HepG2 (cell line): ENCODE data around the gene UCN. TPM values are rescaled to one million over a fixed set of nuclear protein-coding genes. Genes with fewer than 3 reads are reported as not detected.
A peak's percentile ranks its signal among the peaks of the same experiment; 100 is the strongest.
"Not testable (repeated sequence)": the region's sequence is repeated elsewhere in the genome, so short reads cannot be mapped to it uniquely, and the experiment has no call there.

Source experiments
- ATAC-seq: fragments of 200-7000 bp; cut with Tn5 transposase; 3 replicates; pipeline ENCODE4 v1.9.1; 2020; ENCODE audit warnings: mild to moderate bottlenecking, moderate library complexity
- BruUV-seq: library from RNA; stranded (reverse); fragments of 400-500 nt; replicated peaks from 2 replicates; lab custom pipeline; 2021; lab: Mats Ljungman, UMichigan
- CTCF ChIA-PET: fragments of 300-600 bp; formaldehyde crosslinking; extraction: SDS; loops from one replicate; lab custom pipeline; 2021; ENCODE audit warnings: low total read pairs, inconsistent platforms, low intra/inter-chr PET ratio; lab: Yijun Ruan, JAX
- POLR2A ChIA-PET: fragments of 350-600 bp; sonication (Branson Sonifier 250); formaldehyde crosslinking; loops from one replicate; lab custom pipeline; 2020; ENCODE audit warnings: antibody characterized with exemption, inconsistent platforms; lab: Yijun Ruan, JAX
- DNase-seq: peaks from one replicate; pipeline ENCODE4 v3.0.0-alpha.2; 2015; ENCODE audit warnings: low spot score
- FAIRE-seq: peaks from 3 replicates; lab custom pipeline; 2011; peaks lifted over from hg19 to GRCh38; lab: Jason Lieb, UNC
- H2AFZ ChIP-seq: one replicate; pipeline ENCODE4 v1.6.1; 2011; ENCODE audit warnings: low read length, inconsistent platforms
- H3K27ac ChIP-seq: fragments of 300-600 bp; 3 replicates; pipeline ENCODE4 v1.8.0; 2011; ENCODE audit warnings: mixed run types, mild to moderate bottlenecking, mixed read lengths, low read length, inconsistent platforms; ENCODE audit not compliant: insufficient read depth; ENCODE audit errors: extremely low read length
- H3K27me3 ChIP-seq, 2 experiments: fragments of 200-600 bp in 1 of 2; 2 replicates in 1 of 2; 3 replicates in 1 of 2; pipeline versions ENCODE4 v1.6.0 to v1.8.0; 2011; ENCODE audit warnings: low read length in 2 of 2, mild to moderate bottlenecking in 2 of 2, moderate library complexity in 2 of 2, inconsistent platforms in 1 of 2; ENCODE audit not compliant: insufficient read depth in 2 of 2, control insufficient read depth in 1 of 2
- H3K36me3 ChIP-seq, 2 experiments: fragments of 200-600 bp in 1 of 2; replicated peaks in 1 of 2; 2 replicates in 1 of 2; 3 replicates in 1 of 2; pipeline versions ENCODE4 v1.5.1 to v1.8.0; 2011; ENCODE audit warnings: low read length in 2 of 2, inconsistent platforms in 1 of 2; ENCODE audit not compliant: insufficient read depth in 2 of 2, control insufficient read depth in 1 of 2
- H3K4me1 ChIP-seq: 2 replicates; pipeline ENCODE4 v1.5.1; 2012; ENCODE audit warnings: low read length, inconsistent platforms; ENCODE audit not compliant: insufficient read depth
- H3K4me2 ChIP-seq: 2 replicates; pipeline ENCODE4 v1.6.0; 2011; ENCODE audit warnings: low read depth, low read length, inconsistent platforms
- H3K4me3 ChIP-seq, 3 experiments: fragments of 200-600 bp in 1 of 3; sonication (generic), shearing (Covaris generic) in 1 of 3; replicated peaks in 1 of 3; 2 replicates each; pipeline ENCODE4 v1.5.1; 2011 to 2016; ENCODE audit warnings: low read length in 3 of 3, inconsistent platforms in 2 of 3, low read depth in 2 of 3, mild to moderate bottlenecking in 2 of 3, control low read depth in 1 of 3, mixed read lengths in 1 of 3; ENCODE audit not compliant: insufficient read depth in 1 of 3
- H3K79me2 ChIP-seq: one replicate; pipeline ENCODE4 v1.6.1; 2011; ENCODE audit warnings: low read length, inconsistent platforms; ENCODE audit not compliant: insufficient read depth
- H3K9ac ChIP-seq: 2 replicates; pipeline ENCODE4 v1.6.0; 2011; ENCODE audit warnings: mild to moderate bottlenecking, low read depth, low read length, inconsistent platforms; ENCODE audit not compliant: insufficient read depth
- H3K9me3 ChIP-seq: 2 replicates; pipeline ENCODE4 v1.5.1; 2012; ENCODE audit warnings: mild to moderate bottlenecking, low read length
- H4K20me1 ChIP-seq: 2 replicates; pipeline ENCODE4 v1.6.0; 2011; ENCODE audit warnings: inconsistent platforms, mild to moderate bottlenecking, low read length, moderate library complexity; ENCODE audit not compliant: insufficient read depth
- EZH2 ChIP-seq: conservative IDR thresholded peaks from 2 replicates; pipeline ENCODE4 v1.6.1; 2012; ENCODE audit warnings: mild to moderate bottlenecking, low read depth, low read length, moderate library complexity
- FOXC1 ChIP-seq: sonication (generic); formaldehyde crosslinking; IDR thresholded peaks from 2 replicates; pipeline ENCODE4 v1.8.0; 2022; ENCODE audit warnings: mild to moderate bottlenecking, missing genetic modification reagents, borderline replicate concordance
- MAFF ChIP-seq: IDR thresholded peaks from 2 replicates; pipeline ENCODE4 v1.6.1; 2011; ENCODE audit warnings: low read depth, low read length, improper control_type of control experiment
- PCBP2 ChIP-seq: fragments of 200-400 bp; formaldehyde crosslinking; optimal IDR thresholded peaks from 2 replicates; pipeline ENCODE3; 2018; ENCODE audit warnings: low read length, low read depth; ENCODE audit not compliant: poor library complexity, severe bottlenecking
- SMC3 ChIP-seq: IDR thresholded peaks from 2 replicates; pipeline ENCODE4 v1.6.1; 2011; ENCODE audit warnings: low read length, improper control_type of control experiment
- ZBTB44 ChIP-seq: sonication (generic); formaldehyde crosslinking; IDR thresholded peaks from 2 replicates; pipeline ENCODE4 v1.4.0; 2020; ENCODE audit warnings: missing genetic modification reagents
- ZNF503 ChIP-seq: sonication (generic); formaldehyde crosslinking; IDR thresholded peaks from 2 replicates; pipeline ENCODE4 v1.4.0; 2020; ENCODE audit warnings: missing genetic modification reagents
- WGBS: methylation state at CpG from one replicate; pipeline ENCODE4 v1.1.6; 2017; ENCODE audit warnings: low lambda C conversion rate; 5-methylcytosine and 5-hydroxymethylcytosine counted together
- in situ Hi-C: cut with HindIII; loops from 2 replicates; pipeline ENCODE4 v1.10.0; 2017; ENCODE audit warnings: low pct_unique_long_range_greater_than_20kb; ENCODE audit not compliant: extremely low pct_ligation_motif_present
- intact Hi-C: fragments of 100-400 bp; cut with micrococcal nuclease; formaldehyde crosslinking; loops from one replicate; pipeline ENCODE4 v1.10.0; 2022; ENCODE audit not compliant: unreplicated experiment
- polyA plus RNA-seq, 8 experiments: library from polyadenylated mRNA; depleted of rRNA in 3 of 8; stranded (reverse) in 7 of 8; unstranded in 1 of 8; fragments of >200 nt; fragmentation: Illumina TruSeq in 4 of 8; extraction: Trizol in 4 of 8; gene quantifications; 2 replicates each; pipeline versions ENCODE4 v1.2.1 to v1.2.3, GENCODE V29; 2011 to 2016; ENCODE audit warnings: low read depth in 4 of 8, missing spikeins in 1 of 8, mixed read lengths in 1 of 8; ENCODE audit not compliant: insufficient read depth in 1 of 8
- total RNA-seq, 5 experiments: library from RNA; depleted of rRNA; stranded (reverse); fragments of >200 nt; fragmentation: Illumina TruSeq; extraction: Trizol; gene quantifications; 2 replicates each; pipeline ENCODE4 v1.2.3, GENCODE V29; 2016; ENCODE audit warnings: low read depth in 1 of 5
- TF ChIP-seq, protein P1 (sequence below): sonication (generic); formaldehyde crosslinking; conservative IDR thresholded peaks from 2 replicates; pipeline ENCODE4 v1.8.0; 2022; ENCODE audit warnings: mild to moderate bottlenecking, moderate library complexity, missing genetic modification reagents

UCN gene
- total and polyA plus RNA-seq, 2 of the 13 experiments (the other 11 are each of a cell fraction or from before 2014, with no cell fraction given): 1.2 to 2.3 TPM

- TF ChIP-seq ZBTB44 (CRISPR knock-in tag) (no peak), MAFF (no peak), FOXC1 (CRISPR knock-in tag) (no peak), SMC3 (no peak), ZNF503 (CRISPR knock-in tag) (no peak), PCBP2 (no peak)
- TF ChIP-seq, protein P1, sequence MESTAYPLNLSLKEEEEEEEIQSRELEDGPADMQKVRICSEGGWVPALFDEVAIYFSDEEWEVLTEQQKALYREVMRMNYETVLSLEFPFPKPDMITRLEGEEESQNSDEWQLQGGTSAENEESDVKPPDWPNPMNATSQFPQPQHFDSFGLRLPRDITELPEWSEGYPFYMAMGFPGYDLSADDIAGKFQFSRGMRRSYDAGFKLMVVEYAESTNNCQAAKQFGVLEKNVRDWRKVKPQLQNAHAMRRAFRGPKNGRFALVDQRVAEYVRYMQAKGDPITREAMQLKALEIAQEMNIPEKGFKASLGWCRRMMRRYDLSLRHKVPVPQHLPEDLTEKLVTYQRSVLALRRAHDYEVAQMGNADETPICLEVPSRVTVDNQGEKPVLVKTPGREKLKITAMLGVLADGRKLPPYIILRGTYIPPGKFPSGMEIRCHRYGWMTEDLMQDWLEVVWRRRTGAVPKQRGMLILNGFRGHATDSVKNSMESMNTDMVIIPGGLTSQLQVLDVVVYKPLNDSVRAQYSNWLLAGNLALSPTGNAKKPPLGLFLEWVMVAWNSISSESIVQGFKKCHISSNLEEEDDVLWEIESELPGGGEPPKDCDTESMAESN (CRISPR knock-in tag): no peak
Observed at GRCh38 chr2:27270131-27270530, 38.1 kb downstream of the UCN start (continued).

DNA sequence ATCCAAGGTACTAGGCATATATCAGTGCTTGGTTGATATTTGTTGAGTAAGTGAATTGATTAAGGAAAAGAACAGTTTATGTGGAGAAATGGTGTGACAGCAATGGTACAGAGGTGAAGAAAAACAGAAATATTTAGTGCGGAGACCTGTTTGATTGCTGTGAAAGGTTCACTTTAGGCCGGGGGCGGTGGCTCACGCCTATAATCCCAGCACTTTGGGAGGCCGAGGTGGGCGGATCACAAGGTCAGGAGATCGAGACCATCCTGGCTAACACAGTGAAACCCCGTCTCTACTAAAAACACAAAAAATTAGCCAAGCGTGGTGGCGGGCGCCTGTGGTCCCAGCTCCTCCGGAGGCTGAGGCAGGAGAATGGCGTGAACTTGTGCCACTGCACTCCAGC, 39.9 kb downstream of the UCN start:
- in situ Hi-C loops, H3K9me3 ChIP-seq, POLR2A ChIA-PET, H3K9ac ChIP-seq, H4K20me1 ChIP-seq, ATAC-seq, CTCF ChIA-PET, H3K27ac ChIP-seq, BruUV-seq, H3K4me3 ChIP-seq, FAIRE-seq, H3K4me2 ChIP-seq, H3K79me2 ChIP-seq, DNase-seq, H3K36me3 ChIP-seq, intact Hi-C loops, H2AFZ ChIP-seq: not testable (repeated sequence)
- 41% methylated on average over 13 of the region's 13 CpGs for WGBS
- 0 out of 2 replicates have a peak, but pooled peaks have one; percentile 59 for TF ChIP-seq EZH2
- peaks cover 13 to 75% of the 10 kb centered on the region in 2 experiments for H3K27me3 ChIP-seq
- peaks cover 35% of the 10 kb centered on the region for H3K4me1 ChIP-seq
